ENCODE data around the gene TOB1.

TOB1 gene

DNA sequence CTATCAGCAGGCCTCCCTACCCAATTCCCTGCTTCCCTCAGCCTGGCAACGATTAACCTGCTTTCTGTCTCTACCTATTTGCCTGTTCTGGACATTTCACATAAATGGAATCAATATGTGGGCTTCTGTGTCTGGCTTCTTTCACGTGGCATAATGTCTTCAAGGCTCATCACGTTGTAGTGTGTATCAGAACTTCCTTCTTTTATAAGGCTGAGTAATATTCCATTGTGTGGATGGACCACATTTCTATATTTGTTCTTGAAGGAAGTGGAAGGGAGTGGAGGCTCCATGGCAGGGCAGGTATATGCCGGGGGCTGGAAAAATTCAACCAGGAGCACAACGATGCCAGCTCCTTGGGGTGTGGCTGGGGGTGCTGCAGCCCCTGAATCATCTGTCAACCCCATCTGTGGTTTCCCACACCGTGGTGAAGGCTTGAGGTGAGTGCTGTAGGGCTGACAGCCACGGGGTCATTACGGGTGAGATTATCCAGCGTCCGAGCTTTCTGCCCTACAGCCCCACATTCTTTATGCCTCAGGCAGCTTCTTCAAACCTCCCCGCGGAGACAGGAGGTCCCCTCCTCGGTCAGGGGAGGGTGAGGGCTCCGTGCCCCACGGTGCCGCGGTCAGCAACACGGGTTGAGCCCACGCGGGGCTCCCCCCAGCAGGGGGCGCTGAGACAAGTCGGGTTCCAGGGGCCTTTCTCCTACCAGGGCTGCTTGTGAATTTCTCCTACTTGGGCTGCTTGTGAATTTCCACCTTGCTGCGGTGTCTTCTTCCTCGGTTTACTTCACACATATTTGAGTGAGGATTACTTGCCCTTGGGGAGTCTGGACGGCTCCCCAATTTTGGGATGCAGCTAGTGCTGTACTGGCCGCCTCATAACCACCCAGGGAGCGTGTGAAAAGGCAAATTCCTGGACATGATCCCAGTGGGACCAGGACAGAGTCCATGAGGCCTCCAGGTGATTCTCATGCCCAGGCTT, 49.1 kb downstream of the TOB1 start:
- H3K4me3 ChIP-seq (ENCODE audit: low read depth, low read length), result no peak overlapping the region

DNA sequence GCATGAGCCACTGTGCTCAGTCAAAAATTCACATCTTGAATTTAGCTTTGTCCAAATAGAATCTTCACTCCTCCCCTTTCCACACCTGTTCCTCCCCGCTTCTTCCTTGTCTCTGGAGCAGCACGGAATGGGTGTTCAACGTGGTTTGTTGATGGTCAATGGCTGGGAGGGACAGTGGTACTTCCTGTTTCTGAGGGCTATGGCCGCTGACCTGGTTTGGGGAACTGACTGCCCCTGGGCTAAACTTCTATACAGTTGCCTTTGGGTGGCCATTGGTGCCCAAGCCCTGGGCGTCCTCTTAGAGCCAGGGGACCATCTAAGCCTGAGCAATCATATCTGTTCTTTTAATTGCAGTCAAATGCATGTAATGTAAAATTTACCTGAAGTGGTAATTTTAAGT, 49.9 kb downstream of the TOB1 start:
- POLR2A ChIA-PET, result no interaction called here
- Histone ChIP-seq H3K27ac (ENCODE audit: extremely low read depth, low read depth, low read length) (no peak overlapping the region), H3K4me3 (ENCODE audit: low read depth, low read length) (no peak overlapping the region), H3K9me3 (ENCODE audit: control insufficient read depth, insufficient read depth, low read depth, low read length) (no peaks in the 10 kb centered on the region), H3K36me3 (ENCODE audit: control insufficient read depth in 2 of 2, insufficient read depth in 1 of 2, low read length in 2 of 2) (no peaks in the 10 kb centered on the region), H3K4me1 (ENCODE audit: control insufficient read depth, insufficient read depth, low read length) (no peaks in the 10 kb centered on the region)
- TF ChIP-seq KLF8 (tag by site-specific recombination; IDR thresholded peaks at IDR 0.05) (no peak), ZNF239 (tag by site-specific recombination; IDR thresholded peaks at IDR 0.05) (no peak), SP7 (tag by site-specific recombination; IDR thresholded peaks at IDR 0.05) (no peak), ZNF121 (tag by site-specific recombination; IDR thresholded peaks at IDR 0.05) (no peak), ZBTB7A (tag by site-specific recombination; IDR thresholded peaks at IDR 0.05; ENCODE audit: low read depth) (no peak), ZNF600 (tag by site-specific recombination; IDR thresholded peaks at IDR 0.05) (no peak), ZNF112 (tag by site-specific recombination; IDR thresholded peaks at IDR 0.05) (no peak), SALL2 (tag by site-specific recombination; IDR thresholded peaks at IDR 0.05; ENCODE audit: borderline replicate concordance) (no peak), ZNF169 (tag by site-specific recombination; IDR thresholded peaks at IDR 0.05) (no peak), KLF9 (tag by site-specific recombination; IDR thresholded peaks at IDR 0.05; ENCODE audit: low read depth) (no peak), REPIN1 (tag by site-specific recombination; IDR thresholded peaks at IDR 0.05; ENCODE audit: low read depth) (no peak), HOXA7 (CRISPR knock-in tag; IDR thresholded peaks at IDR 0.05; ENCODE audit: borderline replicate concordance) (no peak), WT1 (tag by site-specific recombination; IDR thresholded peaks at IDR 0.05) (no peak), ZNF324 (tag by site-specific recombination; IDR thresholded peaks at IDR 0.05) (no peak), ZNF48 (tag by site-specific recombination; IDR thresholded peaks at IDR 0.05) (no peak), ZFP37 (tag by site-specific recombination; IDR thresholded peaks at IDR 0.05) (no peak)
- TF ChIP-seq, protein P1, sequence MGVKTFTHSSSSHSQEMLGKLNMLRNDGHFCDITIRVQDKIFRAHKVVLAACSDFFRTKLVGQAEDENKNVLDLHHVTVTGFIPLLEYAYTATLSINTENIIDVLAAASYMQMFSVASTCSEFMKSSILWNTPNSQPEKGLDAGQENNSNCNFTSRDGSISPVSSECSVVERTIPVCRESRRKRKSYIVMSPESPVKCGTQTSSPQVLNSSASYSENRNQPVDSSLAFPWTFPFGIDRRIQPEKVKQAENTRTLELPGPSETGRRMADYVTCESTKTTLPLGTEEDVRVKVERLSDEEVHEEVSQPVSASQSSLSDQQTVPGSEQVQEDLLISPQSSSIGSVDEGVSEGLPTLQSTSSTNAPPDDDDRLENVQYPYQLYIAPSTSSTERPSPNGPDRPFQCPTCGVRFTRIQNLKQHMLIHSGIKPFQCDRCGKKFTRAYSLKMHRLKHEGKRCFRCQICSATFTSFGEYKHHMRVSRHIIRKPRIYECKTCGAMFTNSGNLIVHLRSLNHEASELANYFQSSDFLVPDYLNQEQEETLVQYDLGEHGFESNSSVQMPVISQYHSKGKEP (tag by site-specific recombination; IDR thresholded peaks at IDR 0.05), result no peak
- TF ChIP-seq, protein P2, sequence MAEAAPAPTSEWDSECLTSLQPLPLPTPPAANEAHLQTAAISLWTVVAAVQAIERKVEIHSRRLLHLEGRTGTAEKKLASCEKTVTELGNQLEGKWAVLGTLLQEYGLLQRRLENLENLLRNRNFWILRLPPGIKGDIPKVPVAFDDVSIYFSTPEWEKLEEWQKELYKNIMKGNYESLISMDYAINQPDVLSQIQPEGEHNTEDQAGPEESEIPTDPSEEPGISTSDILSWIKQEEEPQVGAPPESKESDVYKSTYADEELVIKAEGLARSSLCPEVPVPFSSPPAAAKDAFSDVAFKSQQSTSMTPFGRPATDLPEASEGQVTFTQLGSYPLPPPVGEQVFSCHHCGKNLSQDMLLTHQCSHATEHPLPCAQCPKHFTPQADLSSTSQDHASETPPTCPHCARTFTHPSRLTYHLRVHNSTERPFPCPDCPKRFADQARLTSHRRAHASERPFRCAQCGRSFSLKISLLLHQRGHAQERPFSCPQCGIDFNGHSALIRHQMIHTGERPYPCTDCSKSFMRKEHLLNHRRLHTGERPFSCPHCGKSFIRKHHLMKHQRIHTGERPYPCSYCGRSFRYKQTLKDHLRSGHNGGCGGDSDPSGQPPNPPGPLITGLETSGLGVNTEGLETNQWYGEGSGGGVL (tag by site-specific recombination; IDR thresholded peaks at IDR 0.05), result no peak
- CTCF ChIA-PET, result interaction anchor here (0.8 to 4.8 kb wide), 17 partner anchors 9 to 357 kb away, joined by 3 to 35 read pairs (median 6); partner anchors contain the start of gene WFIKKN2

More for the DNA sequence above, 49.1 kb downstream of the TOB1 start:
- no peaks in the 10 kb centered on the region for H3K4me1 ChIP-seq (ENCODE audit: control insufficient read depth, insufficient read depth, low read length)
- POLR2A ChIA-PET, result no interaction called here
- no peak overlapping the region for H3K27ac ChIP-seq (ENCODE audit: extremely low read depth, low read depth, low read length)
- CTCF ChIA-PET, result interaction anchor here (0.6 to 4.8 kb wide), 36 partner anchors 10 to 358 kb away, joined by 3 to 35 read pairs (median 4); partner anchors contain the start of gene WFIKKN2
- TF ChIP-seq, protein P3, sequence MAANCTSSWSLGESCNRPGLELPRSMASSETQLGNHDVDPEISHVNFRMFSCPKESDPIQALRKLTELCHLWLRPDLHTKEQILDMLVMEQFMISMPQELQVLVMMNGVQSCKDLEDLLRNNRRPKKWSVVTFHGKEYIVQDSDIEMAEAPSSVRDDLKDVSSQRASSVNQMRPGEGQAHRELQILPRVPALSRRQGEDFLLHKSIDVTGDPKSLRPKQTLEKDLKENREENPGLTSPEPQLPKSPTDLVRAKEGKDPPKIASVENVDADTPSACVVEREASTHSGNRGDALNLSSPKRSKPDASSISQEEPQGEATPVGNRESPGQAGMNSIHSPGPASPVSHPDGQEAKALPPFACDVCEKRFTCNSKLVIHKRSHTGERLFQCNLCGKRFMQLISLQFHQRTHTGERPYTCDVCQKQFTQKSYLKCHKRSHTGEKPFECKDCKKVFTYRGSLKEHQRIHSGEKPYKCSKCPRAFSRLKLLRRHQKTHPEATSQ (tag by site-specific recombination; IDR thresholded peaks at IDR 0.05), result no peak
- TF ChIP-seq ZIC2 (tag by site-specific recombination; IDR thresholded peaks at IDR 0.05), result peak; percentile 57
- TF ChIP-seq ZNF335 (tag by site-specific recombination; conservative IDR thresholded peaks at IDR 0.05), result peak; percentile 65; the same call in 1 of the 2 replicates
- peak; percentile 24; the same call in 1 of the 2 replicates for TF ChIP-seq ZNF654 (tag by site-specific recombination; IDR thresholded peaks at IDR 0.05; ENCODE audit: low read depth)
- peak; percentile 84; the same call in 1 of the 2 replicates for TF ChIP-seq ZBTB48 (tag by site-specific recombination; IDR thresholded peaks at IDR 0.05)
- TF ChIP-seq ZBTB21 (tag by site-specific recombination; IDR thresholded peaks at IDR 0.05), result no peak
- 0 out of 2 replicates have a peak, but pooled peaks have one; percentile 13 for TF ChIP-seq ZNF146 (tag by site-specific recombination; IDR thresholded peaks at IDR 0.05)
- TF ChIP-seq, protein P4, sequence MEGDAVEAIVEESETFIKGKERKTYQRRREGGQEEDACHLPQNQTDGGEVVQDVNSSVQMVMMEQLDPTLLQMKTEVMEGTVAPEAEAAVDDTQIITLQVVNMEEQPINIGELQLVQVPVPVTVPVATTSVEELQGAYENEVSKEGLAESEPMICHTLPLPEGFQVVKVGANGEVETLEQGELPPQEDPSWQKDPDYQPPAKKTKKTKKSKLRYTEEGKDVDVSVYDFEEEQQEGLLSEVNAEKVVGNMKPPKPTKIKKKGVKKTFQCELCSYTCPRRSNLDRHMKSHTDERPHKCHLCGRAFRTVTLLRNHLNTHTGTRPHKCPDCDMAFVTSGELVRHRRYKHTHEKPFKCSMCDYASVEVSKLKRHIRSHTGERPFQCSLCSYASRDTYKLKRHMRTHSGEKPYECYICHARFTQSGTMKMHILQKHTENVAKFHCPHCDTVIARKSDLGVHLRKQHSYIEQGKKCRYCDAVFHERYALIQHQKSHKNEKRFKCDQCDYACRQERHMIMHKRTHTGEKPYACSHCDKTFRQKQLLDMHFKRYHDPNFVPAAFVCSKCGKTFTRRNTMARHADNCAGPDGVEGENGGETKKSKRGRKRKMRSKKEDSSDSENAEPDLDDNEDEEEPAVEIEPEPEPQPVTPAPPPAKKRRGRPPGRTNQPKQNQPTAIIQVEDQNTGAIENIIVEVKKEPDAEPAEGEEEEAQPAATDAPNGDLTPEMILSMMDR (tag by site-specific recombination; IDR thresholded peaks at IDR 0.05), result peak; percentile 49; the same call in 1 of the 2 replicates
- peak; percentile 36; the same call in 1 of the 2 replicates for TF ChIP-seq ZXDB (tag by site-specific recombination; IDR thresholded peaks at IDR 0.05)
- TF ChIP-seq, protein P5, sequence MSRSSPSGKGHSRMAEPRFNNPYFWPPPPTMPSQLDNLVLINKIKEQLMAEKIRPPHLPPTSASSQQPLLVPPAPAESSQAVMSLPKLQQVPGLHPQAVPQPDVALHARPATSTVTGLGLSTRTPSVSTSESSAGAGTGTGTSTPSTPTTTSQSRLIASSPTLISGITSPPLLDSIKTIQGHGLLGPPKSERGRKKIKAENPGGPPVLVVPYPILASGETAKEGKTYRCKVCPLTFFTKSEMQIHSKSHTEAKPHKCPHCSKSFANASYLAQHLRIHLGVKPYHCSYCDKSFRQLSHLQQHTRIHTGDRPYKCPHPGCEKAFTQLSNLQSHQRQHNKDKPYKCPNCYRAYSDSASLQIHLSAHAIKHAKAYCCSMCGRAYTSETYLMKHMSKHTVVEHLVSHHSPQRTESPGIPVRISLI (tag by site-specific recombination; IDR thresholded peaks at IDR 0.05), result no peak
- 0 out of 2 replicates have a peak, but pooled peaks have one; percentile 28 for TF ChIP-seq ZBTB8A (tag by site-specific recombination; IDR thresholded peaks at IDR 0.05)
- TF ChIP-seq GLIS1 (tag by site-specific recombination; IDR thresholded peaks at IDR 0.05), result 0 out of 2 replicates have a peak, but pooled peaks have one; percentile 11
- no peaks in the 10 kb centered on the region for H3K36me3 ChIP-seq (ENCODE audit: control insufficient read depth in 2 of 2, insufficient read depth in 1 of 2, low read length in 2 of 2)
- H3K9me3 ChIP-seq (ENCODE audit: control insufficient read depth, insufficient read depth, low read depth, low read length), result no peaks in the 10 kb centered on the region

Data from HEK293 (cell line).